WTC11 (cell line): ENCODE measurements around the gene CRYBB1.

Experiments
- FOXJ3 ChIP-seq: sonication (generic); formaldehyde crosslinking; IDR thresholded peaks from 2 replicates; pipeline ENCODE4 v1.9.0; 2021; ENCODE audit warnings: missing genetic modification reagents, mild to moderate bottlenecking, borderline replicate concordance
- IRF2 ChIP-seq: sonication (generic); formaldehyde crosslinking; IDR thresholded peaks from 2 replicates; pipeline ENCODE4 v1.8.0; 2022; ENCODE audit warnings: low read depth, missing genetic modification reagents, borderline replicate concordance
- KAT7 ChIP-seq: sonication (generic); formaldehyde crosslinking; IDR thresholded peaks from 2 replicates; pipeline ENCODE4 v1.8.1; 2023; ENCODE audit warnings: missing genetic modification reagents, mild to moderate bottlenecking, borderline replicate concordance
- RELA ChIP-seq: sonication (generic); formaldehyde crosslinking; IDR thresholded peaks from 2 replicates; pipeline ENCODE4 v1.8.1; 2022; ENCODE audit warnings: missing genetic modification reagents, mild to moderate bottlenecking, borderline replicate concordance
- RORB ChIP-seq: fragments of 250-450 bp; sonication (Bioruptor Pico); IDR thresholded peaks from 2 replicates; pipeline ENCODE4 v1.9.0; 2021; ENCODE audit warnings: mild to moderate bottlenecking
- SP1 ChIP-seq: sonication (generic); formaldehyde crosslinking; conservative IDR thresholded peaks from 2 replicates; pipeline ENCODE4 v1.8.1; 2022; ENCODE audit warnings: missing genetic modification reagents
- STAT6 ChIP-seq: sonication (generic); formaldehyde crosslinking; conservative IDR thresholded peaks from 2 replicates; pipeline ENCODE4 v1.8.1; 2023; ENCODE audit warnings: mild to moderate bottlenecking, low read depth, missing genetic modification reagents, moderate library complexity
- TCF7 ChIP-seq: sonication (generic); formaldehyde crosslinking; IDR thresholded peaks from 2 replicates; pipeline ENCODE4 v1.8.0; 2022; ENCODE audit warnings: mild to moderate bottlenecking, low read depth, missing genetic modification reagents, moderate library complexity
- TEAD4 ChIP-seq: sonication (generic); formaldehyde crosslinking; IDR thresholded peaks from 2 replicates; pipeline ENCODE4 v1.8.0; 2022; ENCODE audit warnings: mild to moderate bottlenecking, missing genetic modification reagents
- TP53 ChIP-seq: sonication (generic); formaldehyde crosslinking; IDR thresholded peaks from 2 replicates; pipeline ENCODE4 v1.8.1; 2023; ENCODE audit warnings: mild to moderate bottlenecking, missing genetic modification reagents
- USF2 ChIP-seq: sonication (generic); formaldehyde crosslinking; IDR thresholded peaks from 2 replicates; pipeline ENCODE4 v1.8.1; 2023; ENCODE audit warnings: mild to moderate bottlenecking, missing genetic modification reagents, moderate library complexity
- ZNF423 ChIP-seq: fragments of 250-450 bp; sonication (Bioruptor Pico); IDR thresholded peaks from 2 replicates; pipeline ENCODE4 v2.1.2; 2022; ENCODE audit warnings: mild to moderate bottlenecking, moderate library complexity
- TF ChIP-seq, protein P1 (sequence below): fragments of 200-600 bp; IDR thresholded peaks from 2 replicates; pipeline ENCODE4 v1.8.0; 2022; ENCODE audit warnings: antibody characterized with exemption
- TF ChIP-seq, protein P2 (sequence below): sonication (generic); formaldehyde crosslinking; IDR thresholded peaks from 2 replicates; pipeline ENCODE4 v1.8.1; 2022; ENCODE audit warnings: mild to moderate bottlenecking, missing genetic modification reagents, moderate library complexity, borderline replicate concordance

- no peak for TF ChIP-seq USF2 (CRISPR knock-in tag)
- no peak for TF ChIP-seq RELA (CRISPR knock-in tag)
- TF ChIP-seq TEAD4 (CRISPR knock-in tag), result no peak
- no peak for TF ChIP-seq SP1
- TF ChIP-seq, protein P1, sequence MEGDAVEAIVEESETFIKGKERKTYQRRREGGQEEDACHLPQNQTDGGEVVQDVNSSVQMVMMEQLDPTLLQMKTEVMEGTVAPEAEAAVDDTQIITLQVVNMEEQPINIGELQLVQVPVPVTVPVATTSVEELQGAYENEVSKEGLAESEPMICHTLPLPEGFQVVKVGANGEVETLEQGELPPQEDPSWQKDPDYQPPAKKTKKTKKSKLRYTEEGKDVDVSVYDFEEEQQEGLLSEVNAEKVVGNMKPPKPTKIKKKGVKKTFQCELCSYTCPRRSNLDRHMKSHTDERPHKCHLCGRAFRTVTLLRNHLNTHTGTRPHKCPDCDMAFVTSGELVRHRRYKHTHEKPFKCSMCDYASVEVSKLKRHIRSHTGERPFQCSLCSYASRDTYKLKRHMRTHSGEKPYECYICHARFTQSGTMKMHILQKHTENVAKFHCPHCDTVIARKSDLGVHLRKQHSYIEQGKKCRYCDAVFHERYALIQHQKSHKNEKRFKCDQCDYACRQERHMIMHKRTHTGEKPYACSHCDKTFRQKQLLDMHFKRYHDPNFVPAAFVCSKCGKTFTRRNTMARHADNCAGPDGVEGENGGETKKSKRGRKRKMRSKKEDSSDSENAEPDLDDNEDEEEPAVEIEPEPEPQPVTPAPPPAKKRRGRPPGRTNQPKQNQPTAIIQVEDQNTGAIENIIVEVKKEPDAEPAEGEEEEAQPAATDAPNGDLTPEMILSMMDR, result no peak
- no peak for TF ChIP-seq FOXJ3
- TF ChIP-seq IRF2 (CRISPR knock-in tag), result no peak
- no peak for TF ChIP-seq TCF7 (CRISPR knock-in tag)
- TF ChIP-seq, protein P2, sequence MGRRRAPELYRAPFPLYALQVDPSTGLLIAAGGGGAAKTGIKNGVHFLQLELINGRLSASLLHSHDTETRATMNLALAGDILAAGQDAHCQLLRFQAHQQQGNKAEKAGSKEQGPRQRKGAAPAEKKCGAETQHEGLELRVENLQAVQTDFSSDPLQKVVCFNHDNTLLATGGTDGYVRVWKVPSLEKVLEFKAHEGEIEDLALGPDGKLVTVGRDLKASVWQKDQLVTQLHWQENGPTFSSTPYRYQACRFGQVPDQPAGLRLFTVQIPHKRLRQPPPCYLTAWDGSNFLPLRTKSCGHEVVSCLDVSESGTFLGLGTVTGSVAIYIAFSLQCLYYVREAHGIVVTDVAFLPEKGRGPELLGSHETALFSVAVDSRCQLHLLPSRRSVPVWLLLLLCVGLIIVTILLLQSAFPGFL, result no peak
- TF ChIP-seq STAT6 (CRISPR knock-in tag), result no peak
- no peak for TF ChIP-seq RORB (CRISPR knock-in tag)
- no peak for TF ChIP-seq KAT7 (CRISPR knock-in tag)
- TF ChIP-seq TP53 (CRISPR knock-in tag), result no peak
- TF ChIP-seq ZNF423 (CRISPR knock-in tag), result no peak
These were observed 6.2 kb upstream of the CRYBB1 start for GRCh38 chr22:26623984-26624383.
